ENCODE measurements around the gene PKD1.
A peak's percentile ranks its signal among the peaks of the same experiment; 100 is the strongest.

Gene PKD1

DNA sequence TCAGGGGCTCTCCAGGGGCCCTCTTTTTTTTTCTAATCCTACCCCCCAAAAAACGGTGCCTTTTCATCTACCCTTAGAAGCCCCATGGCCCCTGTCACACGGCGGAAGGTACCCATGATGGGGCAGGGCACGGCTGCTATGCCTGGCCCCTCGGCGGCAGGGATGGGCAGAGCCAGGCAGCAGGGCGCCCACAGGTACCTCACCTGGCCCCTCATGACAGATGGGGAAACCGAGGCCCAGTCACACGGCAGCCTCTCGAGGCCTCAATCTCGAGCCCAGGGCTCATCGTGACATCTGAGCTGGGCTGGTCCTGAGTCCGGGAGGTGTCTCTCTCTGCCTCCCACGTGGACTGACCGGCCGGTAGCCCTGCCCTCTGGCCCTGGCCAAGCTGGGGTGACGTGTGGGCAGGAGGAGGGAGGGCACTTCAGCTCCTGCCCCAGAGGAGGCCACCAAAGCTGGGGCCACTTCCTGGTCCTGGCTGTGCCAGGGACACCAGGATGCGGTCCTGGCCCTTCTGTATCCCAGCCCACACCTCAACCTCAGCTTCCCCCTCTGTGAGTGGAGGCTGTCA, 31.5 kb upstream of the PKD1 start:
- DNase-seq, result no peak

DNA sequence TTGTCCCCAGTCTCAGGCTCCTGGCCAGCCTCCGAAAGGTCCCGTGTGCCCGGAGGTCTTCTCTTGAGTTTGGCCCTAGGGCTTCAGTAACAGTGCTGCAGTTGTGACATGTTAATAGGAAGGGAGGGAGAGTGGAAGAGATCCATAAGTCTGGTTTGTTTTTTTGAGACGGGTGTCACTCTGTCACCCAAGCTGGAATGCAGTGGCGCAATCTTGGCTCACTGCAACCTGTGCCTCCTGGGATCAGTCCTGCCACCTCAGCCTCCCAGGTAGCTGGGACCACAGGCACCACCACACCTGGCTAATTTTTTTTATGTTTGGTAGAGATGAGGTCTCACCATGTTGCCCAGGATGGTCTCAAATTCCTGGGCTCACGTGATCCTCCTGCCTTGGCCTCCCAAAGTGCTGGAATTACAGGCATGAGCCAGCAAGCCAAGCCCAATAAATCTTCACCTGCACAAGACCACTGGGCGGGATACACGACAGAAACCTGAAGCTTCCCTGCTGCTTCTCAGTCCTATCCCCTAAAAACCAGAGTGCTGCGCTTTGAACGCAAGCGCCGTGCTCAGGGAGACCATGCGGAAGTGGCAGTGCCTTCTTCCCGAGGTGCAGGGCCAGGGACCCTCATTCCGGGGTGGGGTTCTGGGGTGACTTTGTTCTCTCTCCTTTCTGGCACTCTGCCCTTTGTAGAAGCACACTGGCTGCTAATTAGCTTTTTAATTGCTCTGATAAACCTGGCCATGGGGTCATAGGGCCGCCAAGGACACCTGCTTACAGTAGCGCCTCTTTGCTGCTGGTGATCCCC, 30.8 kb upstream of the PKD1 start:
- no peak for DNase-seq

DNA sequence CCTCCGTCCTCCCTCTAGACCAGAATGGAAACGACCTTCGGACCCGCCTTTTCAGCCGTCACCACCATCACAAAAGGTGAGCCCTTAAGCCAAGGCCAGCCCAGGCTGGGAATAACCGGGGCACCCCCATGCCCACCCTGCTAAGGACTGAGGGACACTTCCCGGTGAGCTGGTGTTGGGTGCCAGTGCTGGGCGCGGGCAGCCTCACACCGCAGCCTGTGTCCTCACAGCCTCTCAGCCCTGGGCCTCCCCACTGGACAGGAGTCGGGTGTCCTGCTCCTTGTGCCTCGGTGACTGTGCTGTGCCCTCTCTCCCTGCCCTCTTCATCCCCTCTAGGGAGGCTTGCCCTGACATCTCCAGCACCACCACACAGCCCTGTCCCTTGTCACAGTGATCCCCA, 30.2 kb upstream of the PKD1 start:
- DNase-seq, result no peak

DNA sequence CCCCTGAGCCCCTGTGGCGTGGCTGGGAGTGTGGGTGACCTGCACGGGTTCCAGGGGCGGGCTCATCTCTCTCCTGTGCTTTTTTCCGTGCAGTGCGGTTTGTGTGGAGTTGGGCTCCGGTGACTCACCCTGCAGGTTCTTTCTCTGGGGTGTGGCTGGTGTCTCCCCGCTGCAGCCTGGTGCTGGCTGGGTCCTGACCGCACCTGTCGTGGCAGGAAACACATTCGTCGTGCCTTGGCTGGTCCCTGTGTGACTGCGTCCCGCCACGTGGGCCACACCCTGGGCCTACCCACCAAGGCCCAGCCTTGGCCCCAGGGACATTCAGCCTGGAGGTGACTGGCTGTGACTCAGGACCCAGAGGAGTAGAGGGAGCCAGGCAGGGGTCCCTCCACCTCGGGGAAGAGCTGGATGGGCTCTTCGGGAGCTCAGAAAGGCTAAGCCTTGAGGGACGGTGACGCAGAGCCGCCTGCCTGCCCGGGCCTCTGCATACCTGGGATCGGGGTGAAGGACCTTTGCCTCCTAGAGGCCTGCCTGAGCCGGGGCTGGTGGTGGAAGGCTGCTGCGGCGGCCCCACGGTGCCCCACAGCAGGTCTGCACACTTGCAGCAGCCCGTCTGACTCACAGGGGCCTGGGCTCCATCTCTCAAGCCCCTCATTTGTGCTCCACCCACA, 27.6 kb upstream of the PKD1 start:
- DNase-seq, result no peak

DNA sequence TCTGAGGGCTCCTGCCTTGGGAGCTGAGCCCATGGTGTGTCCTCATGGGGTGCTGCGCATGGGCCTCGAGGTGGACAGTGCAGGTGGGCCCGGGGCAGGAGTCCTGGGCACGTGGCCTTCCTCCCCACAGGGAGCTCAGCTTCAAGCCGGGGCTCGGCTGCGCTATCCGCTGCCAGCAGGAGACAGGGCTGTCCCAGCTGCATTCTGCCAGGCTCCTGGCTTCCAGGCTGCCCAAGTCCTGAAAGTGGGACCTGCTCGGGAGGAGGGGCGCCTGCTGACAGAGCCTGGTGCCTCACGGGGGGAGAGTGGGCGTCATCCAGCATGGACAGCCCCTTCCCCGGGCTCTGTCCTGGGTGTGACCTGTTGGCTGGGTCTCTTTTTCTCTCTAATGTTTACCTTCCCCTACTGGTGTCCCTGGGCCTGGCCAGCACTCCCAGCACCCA, 27.0 kb upstream of the PKD1 start:
- DNase-seq, result no peak

DNA sequence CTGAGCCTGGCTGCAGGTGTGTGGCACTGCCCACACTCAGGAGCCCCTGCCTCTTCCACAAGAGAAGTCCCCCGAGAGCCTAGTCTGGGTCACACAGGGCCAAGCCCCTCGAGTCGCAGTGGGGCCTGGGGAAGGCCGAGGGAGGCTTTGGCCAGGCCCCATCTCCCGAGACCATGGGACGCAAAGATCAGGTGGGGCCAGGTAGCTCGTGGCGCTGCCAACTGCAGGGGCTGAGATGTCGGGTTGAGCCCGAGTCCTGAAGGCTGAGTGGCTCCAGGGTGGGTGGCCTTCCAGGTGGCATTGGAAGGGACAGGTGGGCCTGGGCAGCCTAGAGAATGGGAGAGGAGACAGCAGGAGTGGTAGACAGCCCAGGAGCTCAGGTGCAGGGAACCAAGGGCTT, 26.2 kb upstream of the PKD1 start:
- no peak for DNase-seq

DNA sequence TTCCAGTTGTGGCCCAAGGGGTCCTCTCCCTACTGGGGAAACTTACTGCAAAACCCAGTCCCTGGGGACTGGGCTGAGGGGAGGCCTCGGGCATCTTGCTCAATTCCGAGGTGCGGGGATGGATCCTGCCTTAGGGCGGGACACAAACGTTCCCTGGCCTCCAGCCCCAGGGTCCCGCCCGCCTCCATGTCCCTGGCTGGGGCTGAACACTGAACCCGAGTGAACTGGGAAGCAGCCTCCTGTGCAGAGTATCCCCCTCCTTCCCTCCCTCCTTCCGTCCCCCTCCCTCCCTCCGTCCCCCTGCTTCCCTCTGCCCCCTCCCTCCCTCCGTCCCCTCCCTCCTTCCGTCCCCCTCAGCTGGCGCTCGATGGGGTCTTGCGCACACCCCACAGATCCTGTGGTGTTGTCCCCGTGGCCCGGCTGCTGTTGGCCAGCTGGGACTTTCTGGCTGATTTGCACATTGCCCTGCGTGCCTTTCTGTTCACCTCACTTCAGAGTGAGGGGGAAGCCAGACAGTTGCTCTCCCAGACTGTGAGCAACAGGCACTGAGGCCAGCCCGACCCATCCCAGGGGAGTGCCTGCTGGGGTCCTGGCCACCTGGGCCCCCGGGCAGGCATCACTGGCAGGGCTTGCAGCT, 25.3 kb upstream of the PKD1 start:
- DNase-seq, result no peak

DNA sequence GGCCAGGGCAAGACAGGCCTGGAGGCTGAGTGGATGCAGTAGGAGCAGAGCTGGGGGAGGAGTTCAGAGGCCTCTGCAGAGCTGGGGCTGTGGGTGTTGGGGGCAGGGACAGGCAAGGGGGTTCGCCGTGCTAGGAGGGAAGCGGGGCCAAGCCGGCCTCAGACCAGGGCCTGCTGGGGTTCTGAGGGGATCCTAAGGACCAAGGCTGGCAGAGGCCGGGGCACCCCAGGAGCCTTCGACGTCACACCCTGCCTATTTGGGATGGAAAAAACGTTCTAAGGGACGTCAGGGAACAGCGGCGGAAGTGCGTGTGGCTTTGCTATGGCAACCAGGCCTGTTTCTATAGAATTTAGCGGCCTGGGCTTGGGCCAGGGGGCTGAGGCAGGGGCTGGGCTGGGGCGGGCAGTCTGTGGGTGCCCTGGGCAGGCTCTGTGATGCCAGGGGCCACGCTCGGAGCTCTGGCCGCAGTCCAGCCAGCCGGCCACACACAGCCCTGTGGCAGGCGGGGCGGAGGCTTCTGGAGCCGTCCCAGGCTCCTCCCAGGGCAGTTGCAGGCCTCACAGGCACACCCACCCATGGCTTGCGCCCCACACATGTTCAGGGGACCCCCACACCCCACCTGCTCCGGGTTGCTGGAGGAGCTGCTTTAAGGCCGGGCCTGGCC, 23.6 kb upstream of the PKD1 start:
- DNase-seq, result no peak

DNA sequence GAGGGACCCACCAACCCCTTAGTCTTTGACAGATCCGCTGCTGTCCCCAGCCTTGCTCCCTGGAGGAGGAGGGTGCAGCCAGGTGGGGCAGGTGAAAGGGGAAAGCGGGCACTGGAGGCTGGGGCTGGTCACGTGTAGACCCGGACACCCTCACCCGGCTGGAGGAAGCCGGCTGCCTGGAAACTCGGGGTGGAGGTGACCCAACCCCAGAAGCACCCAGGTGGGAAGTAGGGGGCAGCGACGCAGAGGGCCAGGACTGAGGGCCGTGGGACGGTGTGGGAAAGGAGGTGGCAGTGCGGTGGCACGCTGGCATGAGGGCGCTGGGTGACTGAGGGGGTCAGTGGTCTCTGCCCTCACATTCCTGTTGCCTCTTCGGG, 22.6 kb upstream of the PKD1 start:
- DNase-seq, result no peak

DNA sequence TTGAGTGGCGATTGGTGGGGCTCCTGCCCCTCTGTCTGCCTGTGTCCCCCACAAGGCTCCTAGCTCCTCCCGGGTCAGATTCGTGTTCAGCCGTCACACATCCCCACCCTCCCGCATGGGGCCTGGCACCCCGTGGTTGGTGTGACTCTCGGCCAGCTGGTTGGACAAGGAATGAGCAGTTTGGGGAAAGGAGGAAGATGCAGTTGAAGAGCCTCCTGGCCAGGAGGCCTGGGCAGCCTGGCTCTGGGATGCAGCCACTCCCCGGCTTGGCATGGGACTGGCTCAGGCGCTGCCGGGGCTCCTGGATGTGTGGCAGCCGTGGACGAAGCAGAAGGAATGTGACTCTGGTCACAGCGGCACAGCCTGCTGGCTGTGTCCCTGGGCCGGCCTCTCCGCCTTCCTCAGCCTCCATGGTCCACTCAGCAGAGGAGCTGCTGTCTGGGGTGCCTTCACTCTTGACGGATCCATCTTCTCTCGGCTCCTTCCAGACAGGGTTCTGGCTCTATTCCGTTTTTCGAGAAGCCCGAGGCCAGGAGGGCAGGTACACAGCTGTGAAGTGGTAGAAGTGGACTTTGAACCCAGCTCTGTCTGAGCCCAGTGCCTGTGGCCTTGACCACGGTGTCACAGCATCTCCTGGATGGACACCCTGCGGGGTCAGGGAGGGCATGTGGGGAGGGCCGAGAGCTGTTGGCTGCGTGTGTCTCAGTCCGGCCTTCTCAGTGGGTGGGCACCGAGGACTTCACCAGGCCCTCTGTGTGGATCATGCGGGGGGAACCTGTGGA, 22.0 kb upstream of the PKD1 start:
- DNase-seq, result no peak

DNA sequence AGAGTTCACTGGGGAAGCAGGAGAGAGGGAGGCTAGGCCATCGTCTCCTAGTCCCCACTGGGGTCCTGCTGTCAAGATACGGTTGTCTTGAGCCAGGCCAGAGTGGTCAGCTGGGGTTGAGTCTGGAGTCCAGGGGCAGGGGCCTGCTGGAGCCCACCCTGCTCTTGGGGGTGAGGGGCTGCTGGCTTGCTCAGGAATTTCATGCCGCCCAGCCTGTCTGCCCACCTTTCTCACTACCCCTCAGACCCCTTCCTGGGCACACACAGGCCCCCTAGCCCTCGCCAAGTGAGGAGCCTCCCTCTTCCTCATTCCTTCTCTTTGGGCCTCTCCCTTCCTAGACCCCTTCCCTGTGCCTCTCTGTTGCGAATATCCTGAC, 21.1 kb upstream of the PKD1 start:
- DNase-seq, result no peak

DNA sequence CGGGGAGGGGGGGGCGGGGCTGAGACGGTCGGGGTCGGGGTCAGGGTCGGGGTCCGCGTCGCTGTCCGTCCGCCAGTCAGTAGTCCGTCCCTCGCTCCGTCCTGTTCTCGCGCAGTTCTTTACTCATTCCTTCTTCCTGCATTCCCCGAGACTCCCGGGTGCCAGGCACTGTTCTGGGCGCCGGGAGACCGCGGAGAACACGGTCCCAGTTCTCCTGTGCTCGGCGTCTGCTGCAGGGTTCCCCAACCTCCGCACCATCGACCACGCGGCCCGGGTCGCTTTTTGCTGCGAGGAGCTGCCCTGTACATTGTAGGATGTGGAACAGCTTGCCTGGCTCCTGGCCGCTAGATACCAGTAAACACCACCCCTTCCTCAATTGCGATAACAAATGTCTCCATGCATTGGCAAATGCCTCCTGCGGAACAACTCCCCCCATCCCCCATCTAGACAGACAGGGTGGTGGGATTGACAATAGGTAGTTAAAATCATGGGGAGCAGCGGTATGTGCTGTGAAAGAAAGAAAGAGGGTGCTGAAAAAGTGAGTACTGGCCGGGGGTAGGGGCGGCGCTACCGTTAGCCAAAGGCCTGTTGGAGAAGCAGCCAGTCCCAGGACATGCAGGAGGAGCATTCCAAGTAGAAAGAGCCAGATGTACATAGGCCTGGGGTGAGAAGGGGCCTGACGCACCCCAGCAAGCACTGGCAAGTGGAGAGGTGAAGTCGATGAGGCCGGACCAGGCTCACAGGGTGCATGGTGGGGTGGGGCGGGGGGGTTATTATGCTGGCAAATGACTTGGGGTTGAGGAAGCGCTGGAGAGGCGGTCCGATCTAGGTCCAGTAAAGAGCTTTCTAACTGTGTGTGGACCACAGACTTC, 20.5 kb upstream of the PKD1 start:
- DNase-seq, result no peak

DNA sequence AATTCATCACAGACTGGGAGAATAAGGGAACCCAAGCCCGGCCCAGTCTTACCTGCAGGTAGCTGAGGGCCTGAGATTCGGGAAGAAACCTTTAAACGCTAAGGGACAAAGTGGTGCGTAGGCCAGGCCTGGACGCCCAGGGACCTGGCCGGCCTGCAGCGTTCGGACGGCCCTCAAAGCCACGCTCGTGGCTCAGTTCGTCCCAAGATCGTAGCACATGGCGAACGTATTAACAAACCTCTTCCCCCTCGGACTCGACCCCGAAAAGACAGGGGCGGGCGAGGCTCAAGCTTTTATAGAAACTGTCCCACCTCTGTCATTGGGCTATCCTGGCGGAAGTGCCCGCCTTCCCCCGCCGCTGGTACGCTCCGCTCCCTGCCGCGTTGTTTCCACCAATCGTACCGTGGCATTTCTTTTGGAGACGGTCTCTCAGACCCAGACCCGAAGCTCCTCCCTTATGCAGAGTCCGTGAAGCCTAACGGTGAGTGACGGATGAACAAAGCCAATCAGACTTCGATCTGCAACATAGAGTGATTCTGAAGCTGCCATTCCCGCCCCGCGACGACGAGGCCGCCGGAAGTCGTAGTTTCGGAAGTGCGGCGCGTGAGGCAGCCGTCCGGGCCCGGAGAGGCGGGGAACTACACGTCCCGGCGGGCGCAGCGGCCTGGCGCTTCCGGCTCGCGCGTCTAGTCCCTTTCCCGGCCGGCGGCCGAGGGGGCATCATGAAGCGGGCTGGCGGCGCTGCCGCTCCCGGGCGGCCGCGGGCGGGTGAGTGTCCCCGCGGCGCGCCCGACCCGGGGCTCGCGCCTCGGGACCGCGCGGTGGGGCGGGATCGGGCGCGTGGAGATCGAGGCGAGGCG, 19.6 kb upstream of the PKD1 start, which contains the start of gene TRAF7:
TRAF7 (plus strand) TSS at position 692 of the 860 bp plus-strand sequence. CDS start 8,139 bp downstream, outside the sequence.
- DNase-seq, result peak; percentile 98

DNA sequence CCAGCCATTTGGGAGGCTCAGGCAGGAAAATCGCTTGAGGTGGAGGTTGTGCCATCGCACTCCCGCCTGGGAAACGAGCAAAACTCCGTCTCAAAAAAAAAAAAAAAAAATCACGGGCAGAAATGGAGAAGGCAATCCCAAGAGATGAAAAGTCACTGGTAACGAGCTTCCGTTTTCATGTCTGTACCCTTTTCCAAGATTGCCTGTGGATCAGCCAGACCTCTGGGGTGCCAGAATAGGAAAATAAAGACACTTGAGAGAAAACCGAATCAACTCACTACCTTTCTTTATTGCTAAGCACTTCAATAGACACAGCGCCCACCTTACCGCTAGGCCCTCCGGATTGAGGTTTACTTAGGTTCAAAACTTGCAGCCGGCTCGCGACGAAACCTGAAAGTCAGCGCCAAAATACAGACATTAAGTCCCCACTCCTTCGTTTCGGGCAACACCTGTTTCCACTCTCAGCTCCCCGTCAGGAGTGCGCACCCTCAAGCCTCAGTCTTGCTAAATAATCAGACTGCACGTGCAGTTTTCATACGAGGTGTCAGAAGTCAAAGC, 18.9 kb upstream of the PKD1 start:
- DNase-seq, result no peak

DNA sequence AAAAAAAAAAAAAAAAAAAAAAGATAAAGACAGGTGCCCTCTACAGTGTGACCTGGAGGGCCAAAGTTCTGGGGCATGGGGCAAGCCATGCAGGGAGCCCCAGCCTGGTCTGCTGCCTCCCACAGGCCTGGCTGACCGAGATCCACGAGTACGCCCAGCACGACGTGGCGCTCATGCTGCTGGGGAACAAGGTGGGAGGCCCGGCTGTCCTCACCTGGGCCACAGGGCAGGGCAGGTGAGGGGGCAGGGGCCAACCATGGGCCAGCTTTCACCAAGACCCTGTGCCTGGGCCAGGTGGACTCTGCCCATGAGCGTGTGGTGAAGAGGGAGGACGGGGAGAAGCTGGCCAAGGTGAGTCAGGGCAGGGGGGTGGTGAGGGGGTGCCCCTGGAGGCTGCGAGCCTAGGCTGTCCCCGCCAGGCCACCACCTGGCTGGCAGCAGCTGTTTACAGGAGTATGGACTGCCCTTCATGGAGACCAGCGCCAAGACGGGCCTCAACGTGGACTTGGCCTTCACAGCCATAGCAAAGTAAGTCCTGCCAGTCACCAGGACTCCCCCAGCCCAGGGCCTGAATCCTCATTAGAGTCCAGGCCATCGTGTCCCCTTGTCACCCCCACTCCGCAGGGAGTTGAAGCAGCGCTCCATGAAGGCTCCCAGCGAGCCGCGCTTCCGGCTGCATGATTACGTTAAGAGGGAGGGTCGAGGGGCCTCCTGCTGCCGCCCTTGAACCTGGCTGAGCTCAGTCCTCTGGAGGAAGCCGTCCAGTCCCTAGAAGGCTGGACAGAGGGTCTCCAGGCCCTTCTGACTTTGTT, 17.2 kb upstream of the PKD1 start:
- DNase-seq, result no peak

DNA sequence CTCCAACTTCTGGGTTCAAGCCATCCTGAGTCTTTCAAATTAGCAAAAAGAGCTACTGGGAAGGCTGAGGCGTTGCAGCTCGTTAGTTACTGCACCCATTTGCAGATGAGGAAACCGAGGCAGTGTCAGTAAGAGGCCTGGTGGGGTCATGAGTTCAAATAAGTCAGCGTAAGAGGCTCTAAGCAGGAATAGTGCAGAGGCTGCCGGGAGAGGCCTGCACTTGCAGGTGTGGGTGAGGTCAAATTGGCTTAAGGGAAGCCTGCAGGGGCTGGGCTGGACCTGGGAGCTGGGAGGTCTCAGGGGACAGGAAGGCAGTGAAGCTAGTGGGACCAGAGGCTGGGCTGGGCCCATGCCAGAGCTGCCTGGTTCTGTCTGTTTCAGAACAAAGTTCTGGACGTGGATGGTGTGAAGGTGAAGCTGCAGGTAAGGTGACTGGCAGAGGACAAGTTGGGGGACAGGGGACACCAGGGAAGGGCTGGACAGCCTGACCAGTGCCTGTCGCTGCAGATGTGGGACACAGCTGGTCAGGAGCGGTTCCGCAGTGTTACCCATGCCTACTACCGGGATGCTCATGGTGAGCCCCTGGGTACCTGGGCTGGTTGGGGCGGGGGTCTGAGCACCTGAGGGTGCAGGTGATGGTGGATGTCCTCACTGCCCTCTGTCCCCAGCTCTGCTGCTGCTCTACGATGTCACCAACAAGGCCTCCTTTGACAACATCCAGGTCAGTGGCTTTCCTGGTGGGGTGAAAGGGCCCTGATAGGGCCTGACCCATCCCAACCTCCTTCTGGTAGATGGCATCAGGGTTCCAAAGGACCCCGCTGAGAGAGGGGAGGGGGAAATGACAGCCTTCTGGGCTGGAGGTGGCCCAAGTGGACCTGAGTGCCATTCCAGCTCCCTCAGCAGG, 15.7 kb upstream of the PKD1 start:
- no peak for DNase-seq

DNA sequence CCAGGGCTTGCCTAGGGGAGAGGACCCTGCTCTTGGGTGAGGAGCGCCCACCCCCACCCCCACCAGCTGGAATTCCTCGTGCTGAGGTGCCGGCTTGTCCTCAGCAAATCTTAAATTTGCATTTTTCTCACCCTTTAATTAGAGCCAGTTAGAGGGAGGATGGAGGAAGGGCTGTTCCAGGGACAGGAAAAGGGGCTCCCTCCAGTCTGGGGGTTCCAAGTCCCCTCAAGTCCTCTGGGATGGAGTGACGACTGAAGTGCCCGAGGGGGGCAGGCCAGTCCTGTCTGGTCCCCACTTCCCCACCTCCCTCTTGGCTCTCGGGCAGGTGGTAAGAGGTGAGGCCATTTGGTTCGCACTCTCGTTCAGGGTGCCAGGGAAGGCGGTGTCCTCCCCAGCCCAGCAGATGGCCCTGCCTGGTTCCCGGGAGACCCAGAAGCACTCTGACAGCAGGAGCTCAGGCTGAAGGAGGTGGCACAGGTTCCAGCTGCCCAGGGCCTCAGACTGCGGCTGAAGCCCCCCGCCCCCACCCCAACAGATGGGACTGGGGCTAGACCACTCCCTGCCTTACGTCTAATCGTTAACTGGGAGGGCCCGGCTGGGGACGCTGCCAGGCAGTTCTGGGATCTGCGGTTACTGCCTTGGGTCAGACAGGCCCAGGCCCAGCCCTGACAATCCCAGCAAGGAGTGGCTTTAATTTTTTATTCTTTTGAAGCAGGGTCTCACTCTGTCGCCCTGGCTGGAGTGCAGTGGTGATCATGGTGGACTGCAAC, 14.9 kb upstream of the PKD1 start:
- no peak for DNase-seq
